Measurements from ENCODE around the gene ATG3.

DNA sequence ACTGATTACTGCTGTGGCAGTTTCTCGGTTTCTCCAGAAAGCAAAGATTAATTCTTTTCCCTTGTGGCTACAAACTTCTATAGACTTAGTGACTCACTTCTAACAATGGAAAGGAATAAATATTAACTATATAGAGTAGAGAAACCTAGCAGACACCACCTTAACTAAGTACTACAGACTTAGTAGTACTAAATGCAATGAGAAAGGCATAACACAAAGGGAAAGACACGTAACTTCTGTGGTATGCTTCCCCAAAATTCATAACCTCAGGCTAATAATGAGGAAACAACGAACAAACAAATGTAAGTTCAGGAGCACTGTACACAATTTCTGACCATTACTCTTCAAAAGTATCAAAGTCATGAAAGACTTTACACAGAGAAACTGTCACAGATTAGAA is 31.2 kb downstream of the ATG3 start:
- TF ChIP-seq, protein P1, sequence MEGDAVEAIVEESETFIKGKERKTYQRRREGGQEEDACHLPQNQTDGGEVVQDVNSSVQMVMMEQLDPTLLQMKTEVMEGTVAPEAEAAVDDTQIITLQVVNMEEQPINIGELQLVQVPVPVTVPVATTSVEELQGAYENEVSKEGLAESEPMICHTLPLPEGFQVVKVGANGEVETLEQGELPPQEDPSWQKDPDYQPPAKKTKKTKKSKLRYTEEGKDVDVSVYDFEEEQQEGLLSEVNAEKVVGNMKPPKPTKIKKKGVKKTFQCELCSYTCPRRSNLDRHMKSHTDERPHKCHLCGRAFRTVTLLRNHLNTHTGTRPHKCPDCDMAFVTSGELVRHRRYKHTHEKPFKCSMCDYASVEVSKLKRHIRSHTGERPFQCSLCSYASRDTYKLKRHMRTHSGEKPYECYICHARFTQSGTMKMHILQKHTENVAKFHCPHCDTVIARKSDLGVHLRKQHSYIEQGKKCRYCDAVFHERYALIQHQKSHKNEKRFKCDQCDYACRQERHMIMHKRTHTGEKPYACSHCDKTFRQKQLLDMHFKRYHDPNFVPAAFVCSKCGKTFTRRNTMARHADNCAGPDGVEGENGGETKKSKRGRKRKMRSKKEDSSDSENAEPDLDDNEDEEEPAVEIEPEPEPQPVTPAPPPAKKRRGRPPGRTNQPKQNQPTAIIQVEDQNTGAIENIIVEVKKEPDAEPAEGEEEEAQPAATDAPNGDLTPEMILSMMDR (IDR thresholded peaks at IDR 0.05) = no peak
- no peak for TF ChIP-seq POLR2A (IDR thresholded peaks at IDR 0.05)
- no peak for TF ChIP-seq POLR2AphosphoS5 (IDR thresholded peaks at IDR 0.05)

All from transverse colon (tissue), 4 donors.